Neural progenitor cell (in vitro differentiated cells): ENCODE data around the gene ELAVL4. TPM values are rescaled to one million over a fixed set of nuclear protein-coding genes. Genes with fewer than 3 reads are reported as not detected.

Experiments used
- DNase-seq: peaks from one replicate; pipeline ENCODE4 v3.0.0-alpha.2; 2016; ENCODE audit warnings: low spot score
- H2AFZ ChIP-seq: fragments of 200-600 bp; sonication (generic); replicated peaks from 2 replicates; pipeline ENCODE4 v1.6.1; 2016; ENCODE audit warnings: antibody characterized with exemption
- H3F3A ChIP-seq: fragments of 200-600 bp; sonication (generic); 2 replicates; pipeline ENCODE4 v1.6.1; 2016; ENCODE audit warnings: antibody characterized with exemption, low read depth
- H3K27ac ChIP-seq: fragments of 200-600 bp; sonication (generic); 2 replicates; pipeline ENCODE4 v1.5.1; 2016; ENCODE audit warnings: mild to moderate bottlenecking
- H3K27me3 ChIP-seq: fragments of 200-600 bp; sonication (generic); 2 replicates; pipeline ENCODE4 v1.6.1; 2016; ENCODE audit warnings: mild to moderate bottlenecking, moderate library complexity
- H3K36me3 ChIP-seq: fragments of 200-600 bp; sonication (generic); 2 replicates; pipeline ENCODE4 v1.5.1; 2016
- H3K4me1 ChIP-seq: fragments of 200-600 bp; sonication (generic); 2 replicates; pipeline ENCODE4 v1.6.1; 2016; ENCODE audit warnings: mixed run types
- H3K4me2 ChIP-seq: fragments of 200-600 bp; sonication (generic); 2 replicates; pipeline ENCODE4 v1.6.1; 2016
- H3K4me3 ChIP-seq: fragments of 200-600 bp; sonication (generic); 2 replicates; pipeline ENCODE4 v1.5.1; 2016
- H3K79me2 ChIP-seq: fragments of 200-600 bp; sonication (generic); 2 replicates; pipeline ENCODE4 v1.6.1; 2016; ENCODE audit warnings: low read depth
- H3K9ac ChIP-seq: fragments of 200-600 bp; sonication (generic); 2 replicates; pipeline ENCODE4 v1.6.1; 2016
- H3K9me3 ChIP-seq: fragments of 200-600 bp; sonication (generic); 2 replicates; pipeline ENCODE4 v1.5.1; 2016; ENCODE audit warnings: low read depth
- H4K20me1 ChIP-seq: fragments of 200-600 bp; sonication (generic); 2 replicates; pipeline ENCODE4 v1.6.1; 2016; ENCODE audit warnings: low read depth
- H3K27ac Mint-ChIP-seq: 3 replicates; pipeline ENCODE4 v1.8.0; 2021; ENCODE audit warnings: mixed read lengths
- H3K27me3 Mint-ChIP-seq: 2 replicates; pipeline ENCODE4 v1.8.0; 2022; ENCODE audit warnings: low read depth, mild to moderate bottlenecking, inconsistent platforms, moderate library complexity, mixed read lengths; ENCODE audit not compliant: insufficient read depth
- H3K36me3 Mint-ChIP-seq: 3 replicates; pipeline ENCODE4 v1.8.0; 2021; ENCODE audit warnings: mixed read lengths
- H3K4me1 Mint-ChIP-seq: 3 replicates; pipeline ENCODE4 v1.8.0; 2021; ENCODE audit warnings: mixed read lengths
- H3K4me3 Mint-ChIP-seq: 3 replicates; pipeline ENCODE4 v1.8.0; 2021; ENCODE audit warnings: mild to moderate bottlenecking, moderate library complexity, mixed read lengths
- H3K9me3 Mint-ChIP-seq: 3 replicates; pipeline ENCODE4 v1.8.0; 2020; ENCODE audit warnings: mixed read lengths
- CTCF ChIP-seq: fragments of 200-600 bp; sonication (generic); IDR thresholded peaks from 2 replicates; pipeline ENCODE4 v1.5.1; 2017; ENCODE audit warnings: antibody characterized with exemption, mild to moderate bottlenecking
- EZH2 ChIP-seq: fragments of 200-600 bp; sonication (generic); IDR thresholded peaks from 2 replicates; pipeline ENCODE4 v1.6.1; 2017; ENCODE audit warnings: antibody characterized with exemption, mild to moderate bottlenecking, moderate library complexity
- EZH2phosphoT487 ChIP-seq: fragments of 200-600 bp; sonication (generic); IDR thresholded peaks from 2 replicates; pipeline ENCODE4 v1.6.1; 2017; ENCODE audit warnings: antibody characterized with exemption
- total RNA-seq: library from RNA; depleted of rRNA; stranded (reverse); fragments of >200 nt; gene quantifications from 2 replicates; pipeline ENCODE4 v1.2.3, GENCODE V29; 2015; ENCODE audit warnings: low replicate concordance

ELAVL4 gene
- total RNA-seq, 1 donor from 2014 or later, result not detected

- DNase-seq, result no peak
- H3K9me3 Mint-ChIP-seq, result no peaks in the 10 kb centered on the region
- no peaks in the 10 kb centered on the region for H3K27me3 ChIP-seq
- H3K79me2 ChIP-seq, result no peaks in the 10 kb centered on the region
- H3K4me1 Mint-ChIP-seq, result peaks cover 45% of the 10 kb centered on the region
- no peaks in the 10 kb centered on the region for H3K4me1 ChIP-seq
- peaks cover 2% of the 10 kb centered on the region for H3K27me3 Mint-ChIP-seq
- no peak overlapping the region for H3K4me3 ChIP-seq
- TF ChIP-seq CTCF (no peak), EZH2phosphoT487 (no peak), EZH2 (no peak)
- no peaks in the 10 kb centered on the region for H3K36me3 Mint-ChIP-seq
- no peaks in the 10 kb centered on the region for H3F3A ChIP-seq
- H4K20me1 ChIP-seq, result no peaks in the 10 kb centered on the region
- H3K4me3 Mint-ChIP-seq, result peak overlapping the region; percentile 72
- H3K36me3 ChIP-seq, result no peaks in the 10 kb centered on the region
- H3K9ac ChIP-seq, result no peak overlapping the region
- H3K9me3 ChIP-seq, result peaks cover 33% of the 10 kb centered on the region
- peak overlapping the region; percentile 31 for H3K27ac Mint-ChIP-seq
- H3K27ac ChIP-seq, result no peak overlapping the region
- H3K4me2 ChIP-seq, result no peak overlapping the region
- no peak overlapping the region for H2AFZ ChIP-seq
Measured at GRCh38 chr1:50109116-50109515, 396 bp downstream of the ELAVL4 start.

- Histone ChIP-seq H3K9ac (no peak overlapping the region), H3K4me1 (no peaks in the 10 kb centered on the region), H2AFZ (no peak overlapping the region), H3K4me3 (no peak overlapping the region), H3K9me3 (peaks cover 33% of the 10 kb centered on the region), H3K79me2 (no peaks in the 10 kb centered on the region), H4K20me1 (no peaks in the 10 kb centered on the region), H3K36me3 (no peaks in the 10 kb centered on the region), H3K27me3 (no peaks in the 10 kb centered on the region), H3K4me2 (no peak overlapping the region), H3K27ac (no peak overlapping the region), H3F3A (no peaks in the 10 kb centered on the region)
- peaks cover 45% of the 10 kb centered on the region for H3K4me1 Mint-ChIP-seq
- peak overlapping the region; percentile 72 for H3K4me3 Mint-ChIP-seq
- peak overlapping the region; percentile 73 for H3K27ac Mint-ChIP-seq
- peaks cover 2% of the 10 kb centered on the region for H3K27me3 Mint-ChIP-seq
- no peaks in the 10 kb centered on the region for H3K36me3 Mint-ChIP-seq
- TF ChIP-seq CTCF (no peak), EZH2phosphoT487 (no peak), EZH2 (no peak)
- no peaks in the 10 kb centered on the region for H3K9me3 Mint-ChIP-seq
- no peak for DNase-seq
Measured at GRCh38 chr1:50109647-50110075, 941 bp downstream of the ELAVL4 start.

- Mint-ChIP-seq H3K4me1 (peaks cover 45% of the 10 kb centered on the region), H3K27ac (peak overlapping the region; percentile 73), H3K36me3 (no peaks in the 10 kb centered on the region), H3K4me3 (peak overlapping the region; percentile 72), H3K27me3 (peaks cover 2% of the 10 kb centered on the region), H3K9me3 (no peaks in the 10 kb centered on the region)
- Histone ChIP-seq H3K4me3 (no peak overlapping the region), H3K4me1 (no peaks in the 10 kb centered on the region), H3K27me3 (no peaks in the 10 kb centered on the region), H4K20me1 (no peaks in the 10 kb centered on the region), H3K4me2 (no peak overlapping the region), H3K27ac (no peak overlapping the region), H3K36me3 (no peaks in the 10 kb centered on the region), H3K9ac (no peak overlapping the region), H3K9me3 (peaks cover 28% of the 10 kb centered on the region), H2AFZ (no peak overlapping the region), H3K79me2 (no peaks in the 10 kb centered on the region), H3F3A (no peaks in the 10 kb centered on the region)
- DNase-seq, result no peak
- TF ChIP-seq EZH2 (no peak), CTCF (no peak)
Measured at GRCh38 chr1:50110151-50110550, 1.4 kb downstream of the ELAVL4 start.
